Neural cell (in vitro differentiated cells): Measurements from ENCODE around the gene STYXL2. TPM values are rescaled to one million over a fixed set of nuclear protein-coding genes. Genes with fewer than 3 reads are reported as not detected.

Experiments used
- H2AFZ ChIP-seq: fragments of 200-600, 300-800 bp; sonication (generic), shearing (Covaris generic); 2 replicates; pipeline ENCODE4 v1.6.0; 2014; ENCODE audit warnings: low read depth, mild to moderate bottlenecking, antibody characterized with exemption, low read length, moderate library complexity
- H3F3A ChIP-seq: fragments of 200-600 bp; shearing (Covaris generic); 2 replicates; pipeline ENCODE4 v1.6.1; 2016; ENCODE audit warnings: mild to moderate bottlenecking, moderate library complexity, mixed read lengths, antibody characterized with exemption, low read length; ENCODE audit not compliant: insufficient read depth, poor library complexity, severe bottlenecking
- H3K27ac ChIP-seq: fragments of 200-600, 300-800 bp; sonication (generic), shearing (Covaris generic); 2 replicates; pipeline ENCODE4 v1.5.1; 2014; ENCODE audit warnings: mild to moderate bottlenecking, low read length, moderate library complexity
- H3K27me3 ChIP-seq: fragments of 300-800, 200-600 bp; sonication (generic), shearing (Covaris generic); 2 replicates; pipeline ENCODE4 v1.6.0; 2014; ENCODE audit warnings: mild to moderate bottlenecking, low read depth, low read length, moderate library complexity; ENCODE audit not compliant: insufficient read depth
- H3K36me3 ChIP-seq: fragments of 300-800, 200-600 bp; sonication (generic), shearing (Covaris generic); 2 replicates; pipeline ENCODE4 v1.5.1; 2014; ENCODE audit warnings: mild to moderate bottlenecking, antibody characterized with exemption, low read length, moderate library complexity; ENCODE audit not compliant: insufficient read depth
- H3K4me2 ChIP-seq: fragments of 300-800, 200-600 bp; sonication (generic), shearing (Covaris generic); 2 replicates; pipeline ENCODE4 v1.6.0; 2014; ENCODE audit warnings: mild to moderate bottlenecking, low read length
- H3K4me3 ChIP-seq: fragments of 300-800, 200-600 bp; sonication (generic), shearing (Covaris generic); 2 replicates; pipeline ENCODE4 v1.5.1; 2014; ENCODE audit warnings: mild to moderate bottlenecking, low read length, moderate library complexity
- H3K79me2 ChIP-seq: fragments of 200-600 bp; shearing (Covaris generic); replicated peaks from 2 replicates; pipeline ENCODE4 v1.6.0; 2014; ENCODE audit warnings: mild to moderate bottlenecking, low read length, moderate library complexity; ENCODE audit not compliant: insufficient read depth
- H3K9ac ChIP-seq: fragments of 300-800, 200-600 bp; sonication (generic), shearing (Covaris generic); 2 replicates; pipeline ENCODE4 v1.6.1; 2016; ENCODE audit warnings: mild to moderate bottlenecking, low read length, mixed read lengths
- H3K9me2 ChIP-seq: fragments of 200-600 bp; shearing (Covaris generic); 2 replicates; pipeline ENCODE4 v1.6.1; 2016; ENCODE audit warnings: mild to moderate bottlenecking, low read length, mixed read lengths; ENCODE audit not compliant: insufficient read depth
- H3K9me3 ChIP-seq: fragments of 200-600, 300-800 bp; sonication (generic), shearing (Covaris generic); 2 replicates; pipeline ENCODE4 v1.6.1; 2016; ENCODE audit warnings: mild to moderate bottlenecking, mixed run types, low read length, moderate library complexity, mixed read lengths
- H4K20me1 ChIP-seq: fragments of 200-600 bp; shearing (Covaris generic); 2 replicates; pipeline ENCODE4 v1.6.1; 2016; ENCODE audit warnings: mild to moderate bottlenecking, mixed run types; ENCODE audit not compliant: insufficient read depth
- EP300 ChIP-seq: fragments of 450-650 bp; conservative IDR thresholded peaks from 2 replicates; pipeline ENCODE4 v1.6.1; 2014; ENCODE audit warnings: antibody characterized with exemption, mild to moderate bottlenecking, moderate library complexity; ENCODE audit not compliant: poor library complexity, severe bottlenecking
- EZH2 ChIP-seq: fragments of 200-600, 300-800 bp; shearing (Covaris generic), sonication (generic); IDR thresholded peaks from 2 replicates; pipeline ENCODE4 v1.6.1; 2014; ENCODE audit warnings: antibody characterized with exemption, low read length, borderline replicate concordance, mild to moderate bottlenecking; ENCODE audit not compliant: insufficient read depth, poor library complexity, severe bottlenecking
- MXI1 ChIP-seq: fragments of 450-650 bp; conservative IDR thresholded peaks from 2 replicates; pipeline ENCODE4 v1.6.1; 2014; ENCODE audit warnings: antibody characterized with exemption, mild to moderate bottlenecking; ENCODE audit not compliant: poor library complexity, severe bottlenecking
- POLR2AphosphoS5 ChIP-seq: IDR thresholded peaks from 2 replicates; pipeline ENCODE4 v1.6.1; 2012
- RAD21 ChIP-seq: fragments of 450-650 bp; conservative IDR thresholded peaks from 2 replicates; pipeline ENCODE4 v1.6.1; 2014; ENCODE audit warnings: antibody characterized with exemption, mild to moderate bottlenecking, moderate library complexity
- REST ChIP-seq: IDR thresholded peaks from 2 replicates; pipeline ENCODE4 v1.6.1; 2012; ENCODE audit warnings: borderline replicate concordance
- SMC3 ChIP-seq: fragments of 450-650 bp; conservative IDR thresholded peaks from 2 replicates; pipeline ENCODE4 v1.6.1; 2014; ENCODE audit warnings: antibody characterized with exemption, mild to moderate bottlenecking, moderate library complexity; ENCODE audit not compliant: poor library complexity
- TAF1 ChIP-seq: IDR thresholded peaks from 2 replicates; pipeline ENCODE4 v1.6.1; 2012; ENCODE audit warnings: low read depth
- polyA plus RNA-seq: library from polyadenylated mRNA; depleted of rRNA; stranded (reverse); fragments of >200 nt; gene quantifications from 2 replicates; pipeline ENCODE4 v1.2.3, GENCODE V29; 2014
- TF ChIP-seq, protein P1 (sequence below): fragments of 450-650 bp; IDR thresholded peaks from 2 replicates; pipeline ENCODE4 v1.5.1; 2014; ENCODE audit warnings: antibody characterized with exemption, mild to moderate bottlenecking, moderate library complexity; ENCODE audit not compliant: poor library complexity, severe bottlenecking

The STYXL2 gene
- polyA plus RNA-seq, 1 donor from 2014 or later: not detected

DNA sequence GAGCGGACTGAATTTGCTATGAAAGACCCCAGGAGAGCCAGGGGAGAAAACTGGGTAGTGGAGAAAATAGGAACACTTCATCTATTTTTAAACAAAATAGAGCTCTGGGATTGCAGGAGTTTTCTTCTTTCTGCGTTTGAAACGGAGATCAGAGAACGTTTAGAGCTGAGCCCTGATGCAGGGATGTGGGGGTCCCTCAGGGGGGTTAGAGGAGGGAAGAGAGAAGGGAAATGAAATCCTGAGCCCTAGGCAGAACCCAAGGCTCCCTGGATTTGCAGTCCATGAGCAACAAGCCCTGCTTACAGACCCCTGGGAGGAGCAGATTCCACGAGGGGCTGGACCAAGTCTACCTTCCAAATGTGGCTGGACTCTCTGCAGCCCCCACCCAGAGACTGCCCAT lies 21.8 kb downstream of the STYXL2 start:
- no peaks in the 10 kb centered on the region for H3K79me2 ChIP-seq
- H3K9me2 ChIP-seq: no peaks in the 10 kb centered on the region
- no peaks in the 10 kb centered on the region for H4K20me1 ChIP-seq
- no peak overlapping the region for H3K27ac ChIP-seq
- TF ChIP-seq POLR2AphosphoS5 (no peak), SMC3 (no peak), EP300 (no peak), EZH2 (no peak), RAD21 (no peak), REST (no peak), TAF1 (no peak), MXI1 (no peak)
- TF ChIP-seq, protein P1, sequence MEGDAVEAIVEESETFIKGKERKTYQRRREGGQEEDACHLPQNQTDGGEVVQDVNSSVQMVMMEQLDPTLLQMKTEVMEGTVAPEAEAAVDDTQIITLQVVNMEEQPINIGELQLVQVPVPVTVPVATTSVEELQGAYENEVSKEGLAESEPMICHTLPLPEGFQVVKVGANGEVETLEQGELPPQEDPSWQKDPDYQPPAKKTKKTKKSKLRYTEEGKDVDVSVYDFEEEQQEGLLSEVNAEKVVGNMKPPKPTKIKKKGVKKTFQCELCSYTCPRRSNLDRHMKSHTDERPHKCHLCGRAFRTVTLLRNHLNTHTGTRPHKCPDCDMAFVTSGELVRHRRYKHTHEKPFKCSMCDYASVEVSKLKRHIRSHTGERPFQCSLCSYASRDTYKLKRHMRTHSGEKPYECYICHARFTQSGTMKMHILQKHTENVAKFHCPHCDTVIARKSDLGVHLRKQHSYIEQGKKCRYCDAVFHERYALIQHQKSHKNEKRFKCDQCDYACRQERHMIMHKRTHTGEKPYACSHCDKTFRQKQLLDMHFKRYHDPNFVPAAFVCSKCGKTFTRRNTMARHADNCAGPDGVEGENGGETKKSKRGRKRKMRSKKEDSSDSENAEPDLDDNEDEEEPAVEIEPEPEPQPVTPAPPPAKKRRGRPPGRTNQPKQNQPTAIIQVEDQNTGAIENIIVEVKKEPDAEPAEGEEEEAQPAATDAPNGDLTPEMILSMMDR: no peak
- H3K4me2 ChIP-seq: no peak overlapping the region
- no peak overlapping the region for H2AFZ ChIP-seq
- no peaks in the 10 kb centered on the region for H3K9me3 ChIP-seq
- no peaks in the 10 kb centered on the region for H3K36me3 ChIP-seq
- no peak overlapping the region for H3K4me3 ChIP-seq
- H3F3A ChIP-seq: no peaks in the 10 kb centered on the region
- H3K27me3 ChIP-seq: no peaks in the 10 kb centered on the region
- H3K9ac ChIP-seq: no peak overlapping the region

DNA sequence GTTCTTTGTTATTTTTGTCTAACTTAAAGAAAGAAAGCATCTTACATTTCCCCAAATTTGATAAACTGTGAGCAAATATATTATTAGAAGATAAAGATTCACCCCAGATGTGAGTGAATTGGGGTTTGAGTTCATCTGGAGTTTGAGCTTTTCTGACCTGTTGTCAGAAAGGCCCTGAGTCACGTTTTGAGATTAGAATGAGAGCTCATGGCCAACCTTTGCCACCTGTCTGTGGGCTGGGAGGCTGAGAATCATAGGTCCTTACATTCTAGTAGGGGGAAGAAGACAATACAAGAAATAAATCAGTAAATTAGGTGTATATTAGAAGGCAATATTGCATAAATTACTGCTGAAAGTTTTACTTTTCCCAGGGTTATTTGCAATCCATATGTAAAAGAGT lies 22.3 kb downstream of the STYXL2 start:
- Histone ChIP-seq H3K27me3 (peaks cover 3% of the 10 kb centered on the region), H2AFZ (no peak overlapping the region), H3K9ac (no peak overlapping the region), H3K36me3 (no peaks in the 10 kb centered on the region), H3F3A (no peaks in the 10 kb centered on the region), H3K27ac (no peak overlapping the region), H4K20me1 (no peaks in the 10 kb centered on the region), H3K9me2 (no peaks in the 10 kb centered on the region), H3K4me2 (no peak overlapping the region), H3K79me2 (no peaks in the 10 kb centered on the region), H3K9me3 (no peaks in the 10 kb centered on the region), H3K4me3 (no peak overlapping the region)
- no peak for TF ChIP-seq MXI1
- no peak for TF ChIP-seq POLR2AphosphoS5
- no peak for TF ChIP-seq EZH2
- TF ChIP-seq, protein P1: no peak
- TF ChIP-seq REST: no peak
- no peak for TF ChIP-seq RAD21
- no peak for TF ChIP-seq TAF1
- TF ChIP-seq EP300: no peak
- TF ChIP-seq SMC3: no peak
